Endodermal cell (in vitro differentiated cells): ENCODE results near the gene TAPT1. TPM values are rescaled to one million over a fixed set of nuclear protein-coding genes. Genes with fewer than 3 reads are reported as not detected.

Experiments
- DNase-seq: peaks from one replicate; pipeline ENCODE4 v3.0.0-alpha.2; 2017
- H3K27ac ChIP-seq: 2 replicates; pipeline ENCODE4 v1.5.1; 2013; ENCODE audit warnings: mild to moderate bottlenecking, low read depth, low read length, moderate library complexity
- H3K27me3 ChIP-seq: 2 replicates; pipeline ENCODE4 v1.6.1; 2013; ENCODE audit warnings: mild to moderate bottlenecking, low read length, moderate library complexity; ENCODE audit not compliant: insufficient read depth, control insufficient read depth, poor library complexity, severe bottlenecking
- H3K36me3 ChIP-seq: 2 replicates; pipeline ENCODE4 v1.7.0; 2013; ENCODE audit warnings: mild to moderate bottlenecking, low read length, moderate library complexity; ENCODE audit not compliant: control insufficient read depth, insufficient read depth
- H3K4me1 ChIP-seq: one replicate; pipeline ENCODE4 v1.7.0; 2013; ENCODE audit warnings: low read length; ENCODE audit not compliant: control insufficient read depth, insufficient read depth
- H3K4me3 ChIP-seq: 2 replicates; pipeline ENCODE4 v1.5.1; 2013; ENCODE audit warnings: mild to moderate bottlenecking, low read length, moderate library complexity
- H3K9ac ChIP-seq: 2 replicates; pipeline ENCODE4 v1.6.1; 2013; ENCODE audit warnings: mild to moderate bottlenecking, low read length, moderate library complexity; ENCODE audit not compliant: poor library complexity, severe bottlenecking; ENCODE audit errors: extremely low read depth
- H3K9me3 ChIP-seq: 2 replicates; pipeline ENCODE4 v1.6.1; 2013; ENCODE audit warnings: mild to moderate bottlenecking, low read length, moderate library complexity; ENCODE audit not compliant: control insufficient read depth
- H3K27ac Mint-ChIP-seq: 2 replicates; pipeline ENCODE4 v1.8.0; 2020; ENCODE audit warnings: mixed read lengths
- H3K27me3 Mint-ChIP-seq: 2 replicates; pipeline ENCODE4 v1.8.0; 2021; ENCODE audit warnings: mild to moderate bottlenecking, mixed read lengths; ENCODE audit not compliant: insufficient read depth
- H3K36me3 Mint-ChIP-seq: 2 replicates; pipeline ENCODE4 v1.8.0; 2020; ENCODE audit warnings: low read depth, mixed read lengths
- H3K4me1 Mint-ChIP-seq: 2 replicates; pipeline ENCODE4 v1.8.0; 2020; ENCODE audit warnings: mixed read lengths
- H3K4me3 Mint-ChIP-seq: 2 replicates; pipeline ENCODE4 v1.8.0; 2020; ENCODE audit warnings: mild to moderate bottlenecking, moderate library complexity, mixed read lengths
- H3K9me3 Mint-ChIP-seq: 2 replicates; pipeline ENCODE4 v1.8.0; 2020; ENCODE audit warnings: mild to moderate bottlenecking, mixed read lengths
- CTCF ChIP-seq: fragments of 200-600 bp; sonication (generic); conservative IDR thresholded peaks from 2 replicates; pipeline ENCODE4 v1.5.0; 2021; ENCODE audit warnings: antibody characterized with exemption, mild to moderate bottlenecking
- WGBS, 2 experiments: methylation state at CpG; one replicate each; pipeline versions ENCODE4 v1.1.5 to v1.1.7; 2013; ENCODE audit warnings: missing lambda C conversion rate in 2 of 2, mixed read lengths in 1 of 2; ENCODE audit not compliant: insufficient coverage in 1 of 2, insufficient read length in 1 of 2; 5-methylcytosine and 5-hydroxymethylcytosine counted together
- total RNA-seq, 2 donors: library from RNA; stranded (reverse); fragmentation: NEBNext Ultra II Directional in 1 of 2; extraction: Animal tissue kit (Norgen Biotek cat#: 25700) in 1 of 2; gene quantifications; 2 replicates in 1 of 2; 3 replicates in 1 of 2; pipeline ENCODE4 v1.2.1, GENCODE V29; 2021

TAPT1 gene
- total RNA-seq, 2 donors from 2014 or later, result 19.8 to 22.6 TPM

GRCh38 chr4:16231570-16232245, 5.4 kb upstream of the TAPT1 start:
- Histone ChIP-seq H3K4me1 (no peaks in the 10 kb centered on the region), H3K4me3 (no peak overlapping the region), H3K27me3 (no peaks in the 10 kb centered on the region), H3K36me3 (no peaks in the 10 kb centered on the region), H3K27ac (no peak overlapping the region), H3K9me3 (no peaks in the 10 kb centered on the region), H3K9ac (no peak overlapping the region)
- Mint-ChIP-seq H3K36me3 (no peaks in the 10 kb centered on the region), H3K4me1 (peaks cover 23% of the 10 kb centered on the region), H3K27ac (no peak overlapping the region), H3K27me3 (peaks cover 2% of the 10 kb centered on the region), H3K9me3 (no peaks in the 10 kb centered on the region), H3K4me3 (no peak overlapping the region)
- no peak for DNase-seq
- 86% methylated on average over 3 to 4 of the region's 4 CpGs for WGBS, 2 experiments
- TF ChIP-seq CTCF, result no peak

GRCh38 chr4:16230308-16230707, 4.0 kb upstream of the TAPT1 start:
- Histone ChIP-seq H3K27ac (no peak overlapping the region), H3K36me3 (no peaks in the 10 kb centered on the region), H3K4me3 (no peak overlapping the region), H3K4me1 (no peaks in the 10 kb centered on the region), H3K9ac (no peak overlapping the region), H3K9me3 (no peaks in the 10 kb centered on the region), H3K27me3 (no peaks in the 10 kb centered on the region)
- Mint-ChIP-seq H3K4me1 (peaks cover 23% of the 10 kb centered on the region), H3K27ac (no peak overlapping the region), H3K27me3 (peaks cover 2% of the 10 kb centered on the region), H3K36me3 (no peaks in the 10 kb centered on the region), H3K9me3 (no peaks in the 10 kb centered on the region), H3K4me3 (no peak overlapping the region)
- TF ChIP-seq CTCF, result no peak
- WGBS, 2 experiments, result 92 to 94% methylated on average over 2 of the region's 2 CpGs
- DNase-seq, result no peak

- Histone ChIP-seq H3K27me3 (no peaks in the 10 kb centered on the region), H3K4me1 (no peaks in the 10 kb centered on the region), H3K9ac (no peak overlapping the region), H3K4me3 (no peak overlapping the region), H3K9me3 (no peaks in the 10 kb centered on the region), H3K27ac (no peak overlapping the region), H3K36me3 (no peaks in the 10 kb centered on the region)
- H3K4me3 Mint-ChIP-seq, result no peak overlapping the region
- H3K4me1 Mint-ChIP-seq, result peaks cover 30% of the 10 kb centered on the region
- no peaks in the 10 kb centered on the region for H3K36me3 Mint-ChIP-seq
- TF ChIP-seq CTCF, result no peak
- no peak for DNase-seq
- no CpG with 5 or more reads among the region's 2 CpGs for WGBS, 2 experiments
- no peaks in the 10 kb centered on the region for H3K9me3 Mint-ChIP-seq
- peaks cover 2% of the 10 kb centered on the region for H3K27me3 Mint-ChIP-seq
- no peak overlapping the region for H3K27ac Mint-ChIP-seq
These were observed 3.3 kb upstream of the TAPT1 start for GRCh38 chr4:16229604-16230003.
